H1 (cell line): Measurements from ENCODE around the gene LRRC55. TPM values are rescaled to one million over a fixed set of nuclear protein-coding genes. Genes with fewer than 3 reads are reported as not detected.

ENCODE experiments used
- CTCF ChIA-PET: fragments of 300-600 bp; sonication (Branson Sonifier 250); formaldehyde crosslinking; loops from one replicate; lab custom pipeline; 2021; ENCODE audit not compliant: partially characterized antibody; lab: Charles Lee
- POLR2A ChIA-PET: fragments of 300-600 bp; sonication (Branson Sonifier 250); formaldehyde crosslinking; loops from one replicate; lab custom pipeline; 2021; ENCODE audit warnings: inconsistent platforms; ENCODE audit not compliant: partially characterized antibody; lab: Charles Lee
- DNase-seq, 2 experiments: peaks; one replicate each; pipeline versions ENCODE4 v3.0.0 to v3.0.0-alpha.2; 2010 to 2022; ENCODE audit warnings: low spot score in 2 of 2, low read depth in 1 of 2, mixed read lengths in 1 of 2
- FAIRE-seq: peaks from 2 replicates; lab custom pipeline; 2011; peaks lifted over from hg19 to GRCh38; lab: Jason Lieb, UNC
- H2AFZ ChIP-seq: 2 replicates; pipeline ENCODE4 v1.8.1; 2012; ENCODE audit warnings: low read length, inconsistent platforms
- H2AK5ac ChIP-seq: 2 replicates; pipeline ENCODE4 v1.6.1; 2013; ENCODE audit warnings: low read depth, low read length
- H2BK120ac ChIP-seq: replicated peaks from 2 replicates; pipeline ENCODE3; 2013; ENCODE audit warnings: low read depth, low read length, inconsistent platforms
- H2BK12ac ChIP-seq: 2 replicates; pipeline ENCODE4 v1.6.1; 2013; ENCODE audit warnings: low read depth, low read length
- H2BK15ac ChIP-seq: 2 replicates; pipeline ENCODE4 v1.6.1; 2013; ENCODE audit warnings: low read length
- H2BK20ac ChIP-seq: 2 replicates; pipeline ENCODE4 v1.6.1; 2013; ENCODE audit warnings: low read length
- H2BK5ac ChIP-seq: 2 replicates; pipeline ENCODE4 v1.6.1; 2013; ENCODE audit warnings: low read depth, low read length
- H3K14ac ChIP-seq: 2 replicates; pipeline ENCODE4 v1.6.1; 2013; ENCODE audit warnings: inconsistent platforms; ENCODE audit not compliant: insufficient read length
- H3K18ac ChIP-seq: 2 replicates; pipeline ENCODE4 v1.6.1; 2013; ENCODE audit warnings: low read length; ENCODE audit errors: extremely low read depth
- H3K23ac ChIP-seq: 2 replicates; pipeline ENCODE4 v1.6.1; 2013; ENCODE audit warnings: inconsistent platforms; ENCODE audit not compliant: insufficient read length
- H3K23me2 ChIP-seq: 2 replicates; pipeline ENCODE4 v1.6.1; 2013; ENCODE audit warnings: low read depth, low read length
- H3K27ac ChIP-seq: 2 replicates; pipeline ENCODE4 v1.6.1; 2011; ENCODE audit warnings: low read depth, low read length, inconsistent platforms
- H3K27me3 ChIP-seq, 4 experiments: replicated peaks in 1 of 4; 1 replicate in 1 of 4; 2 replicates in 3 of 4; pipeline versions ENCODE4 v1.6.1 to v1.8.1; 2011 to 2013; ENCODE audit warnings: low read length in 3 of 4, mild to moderate bottlenecking in 3 of 4, inconsistent platforms in 2 of 4, mixed read lengths in 2 of 4, moderate library complexity in 1 of 4; ENCODE audit not compliant: control insufficient read depth in 3 of 4, insufficient read depth in 3 of 4; ENCODE audit errors: extremely low read depth in 1 of 4
- H3K36me3 ChIP-seq, 4 experiments: 2 replicates each; pipeline versions ENCODE4 v1.6.1 to v1.8.1; 2011 to 2013; ENCODE audit warnings: mild to moderate bottlenecking in 4 of 4, low read length in 3 of 4, moderate library complexity in 2 of 4, control low read depth in 1 of 4, inconsistent platforms in 1 of 4; ENCODE audit not compliant: insufficient read depth in 4 of 4, control insufficient read depth in 2 of 4
- H3K4ac ChIP-seq: replicated peaks from 2 replicates; pipeline ENCODE3; 2013; ENCODE audit warnings: low read length, low read depth, mixed read lengths, inconsistent platforms; ENCODE audit not compliant: insufficient read length
- H3K4me1 ChIP-seq, 4 experiments: replicated peaks in 1 of 4; 1 replicate in 1 of 4; 2 replicates in 3 of 4; pipeline versions ENCODE4 v1.6.1 to v1.8.1; 2011 to 2013; ENCODE audit warnings: low read length in 3 of 4, inconsistent platforms in 2 of 4, mixed read lengths in 1 of 4; ENCODE audit not compliant: insufficient read depth in 4 of 4, control insufficient read depth in 3 of 4
- H3K4me2 ChIP-seq, 2 experiments: 2 replicates each; pipeline versions ENCODE4 v1.6.1 to v1.8.1; 2011 to 2013; ENCODE audit warnings: low read depth in 2 of 2, low read length in 2 of 2, control low read depth in 1 of 2, inconsistent platforms in 1 of 2, mild to moderate bottlenecking in 1 of 2; ENCODE audit not compliant: insufficient read depth in 1 of 2
- H3K4me3 ChIP-seq, 4 experiments: fragments of 200-600, 300-600 bp in 1 of 4; sonication (generic), shearing (Covaris generic), sonication (Bioruptor Twin) in 1 of 4; 2 replicates each; pipeline versions ENCODE4 v1.5.1 to v1.8.1; 2011 to 2016; ENCODE audit warnings: low read length in 4 of 4, low read depth in 3 of 4, control low read depth in 2 of 4, inconsistent platforms in 2 of 4, mild to moderate bottlenecking in 2 of 4, mixed read lengths in 1 of 4, moderate library complexity in 1 of 4; ENCODE audit not compliant: insufficient read depth in 2 of 4; ENCODE audit errors: extremely low read depth in 1 of 4
- H3K56ac ChIP-seq: replicated peaks from 2 replicates; pipeline ENCODE3; 2013; ENCODE audit warnings: low read depth, mild to moderate bottlenecking, mixed read lengths, low read length, inconsistent platforms; ENCODE audit not compliant: insufficient read length
- H3K79me1 ChIP-seq: 2 replicates; pipeline ENCODE4 v1.6.1; 2013; ENCODE audit warnings: low read depth, low read length, control low read depth
- H3K79me2 ChIP-seq, 2 experiments: 2 replicates each; pipeline versions ENCODE4 v1.6.1 to v1.8.1; 2012 to 2013; ENCODE audit warnings: low read length in 2 of 2, mild to moderate bottlenecking in 2 of 2, inconsistent platforms in 1 of 2; ENCODE audit not compliant: insufficient read depth in 2 of 2, control insufficient read depth in 1 of 2
- H3K9ac ChIP-seq, 4 experiments: replicated peaks in 1 of 4; 1 replicate in 1 of 4; 2 replicates in 3 of 4; pipeline versions ENCODE4 v1.6.1 to v1.8.1; 2011 to 2013; ENCODE audit warnings: low read depth in 3 of 4, low read length in 3 of 4, control low read depth in 2 of 4, mild to moderate bottlenecking in 2 of 4, moderate library complexity in 2 of 4, inconsistent platforms in 1 of 4; ENCODE audit errors: extremely low read depth in 1 of 4
- H3K9me3 ChIP-seq, 2 experiments: 2 replicates each; pipeline versions ENCODE4 v1.6.1 to v1.8.1; 2012 to 2013; ENCODE audit warnings: mild to moderate bottlenecking in 2 of 2, moderate library complexity in 2 of 2, control low read depth in 1 of 2, inconsistent platforms in 1 of 2, low read depth in 1 of 2, low read length in 1 of 2, mixed read lengths in 1 of 2; ENCODE audit not compliant: insufficient read depth in 2 of 2
- H4K20me1 ChIP-seq, 2 experiments: replicated peaks in 1 of 2; 2 replicates each; pipeline versions ENCODE3 to v1.8.1; 2011 to 2013; ENCODE audit warnings: inconsistent platforms in 2 of 2, low read length in 2 of 2, mild to moderate bottlenecking in 1 of 2; ENCODE audit not compliant: insufficient read depth in 2 of 2, control insufficient read depth in 1 of 2
- H4K5ac ChIP-seq: 2 replicates; pipeline ENCODE4 v1.6.1; 2013; ENCODE audit warnings: low read length, low read depth, mixed read lengths, inconsistent platforms; ENCODE audit not compliant: insufficient read length
- H4K8ac ChIP-seq: 2 replicates; pipeline ENCODE4 v1.8.0; 2013; ENCODE audit warnings: mild to moderate bottlenecking, moderate library complexity, low read length, inconsistent platforms; ENCODE audit not compliant: insufficient read depth; ENCODE audit errors: extremely low read depth
- H4K91ac ChIP-seq: replicated peaks from 2 replicates; pipeline ENCODE3; 2013; ENCODE audit warnings: low read length, mixed read lengths, inconsistent platforms; ENCODE audit not compliant: insufficient read length
- ASH2L ChIP-seq: fragments of 200-600, 300-600 bp; sonication (generic); IDR thresholded peaks from one replicate; pipeline ENCODE4 v1.7.1; 2017; ENCODE audit warnings: low read length
- CTBP2 ChIP-seq: IDR thresholded peaks from 2 replicates; pipeline ENCODE4 v1.7.0; 2011; ENCODE audit warnings: borderline replicate concordance, mild to moderate bottlenecking, moderate library complexity, mixed read lengths, low read length; ENCODE audit not compliant: insufficient read depth, insufficient read length
- CTCF ChIP-seq, 3 experiments: IDR thresholded peaks; 1 replicate in 2 of 3; 2 replicates in 1 of 3; pipeline versions ENCODE4 v1.5.1 to v1.6.1; 2011; ENCODE audit warnings: low read length in 3 of 3, mild to moderate bottlenecking in 3 of 3, inconsistent platforms in 2 of 3, low read depth in 1 of 3, moderate library complexity in 1 of 3; ENCODE audit not compliant: insufficient read depth in 1 of 3; ENCODE audit errors: control extremely low read depth in 1 of 3
- EGR1 ChIP-seq: IDR thresholded peaks from 2 replicates; pipeline ENCODE4 v1.6.1; 2011; ENCODE audit warnings: low read depth, low read length, borderline replicate concordance
- JUN ChIP-seq: IDR thresholded peaks from 2 replicates; pipeline ENCODE4 v1.6.1; 2011; ENCODE audit warnings: low read depth, mild to moderate bottlenecking, improper control_type of control experiment, low read length
- MAX ChIP-seq: IDR thresholded peaks from 2 replicates; pipeline ENCODE4 v1.6.1; 2012; ENCODE audit warnings: inconsistent platforms
- NANOG ChIP-seq: IDR thresholded peaks from 2 replicates; pipeline ENCODE4 v1.6.1; 2011; ENCODE audit warnings: low read length, low read depth, mild to moderate bottlenecking, inconsistent platforms; ENCODE audit not compliant: insufficient read depth, poor library complexity, severe bottlenecking
- WGBS, 2 experiments: shearing (Covaris generic) in 1 of 2; methylation state at CpG; one replicate each; pipeline versions ENCODE4 v1.1.6 to v1.1.7; 2013 to 2015; ENCODE audit warnings: low lambda C conversion rate in 2 of 2, mixed read lengths in 2 of 2, inconsistent platforms in 1 of 2, low coverage in 1 of 2, missing lambda C conversion rate in 1 of 2; ENCODE audit not compliant: insufficient replicate concordance in 2 of 2, insufficient coverage in 1 of 2, insufficient read length in 1 of 2; ENCODE audit errors: extremely low coverage in 1 of 2, missing lambda C conversion rate in 1 of 2; 5-methylcytosine and 5-hydroxymethylcytosine counted together
- polyA plus RNA-seq, 7 experiments: library from polyadenylated mRNA; depleted of rRNA in 3 of 7; stranded (reverse) in 5 of 7; unstranded in 2 of 7; fragments of >200 nt in 5 of 7; fragments of 200-250 nt in 2 of 7; gene quantifications; 1 replicate in 5 of 7; 2 replicates in 1 of 7; 4 replicates in 1 of 7; pipeline versions ENCODE4 v1.2.1 to v1.2.3, GENCODE V29; 2011 to 2013; ENCODE audit warnings: missing spikeins in 2 of 7, mixed read lengths in 2 of 7
- total RNA-seq: library from RNA; stranded (reverse); fragmentation: NEBNext Ultra II Directional; extraction: Animal tissue kit (Norgen Biotek cat#: 25700); gene quantifications from 2 replicates; pipeline ENCODE4 v1.2.1, GENCODE V29; 2021

Gene LRRC55
- total and polyA plus RNA-seq, 2 of the 8 experiments (the other 6 are each of a cell fraction or from before 2014, with no cell fraction given), result 0.62 to 1.1 TPM

GRCh38 chr11:57213342-57214097 lies 31.8 kb downstream of the LRRC55 start:
- Histone ChIP-seq H3K27me3 (no peaks in the 10 kb centered on the region), H2BK5ac (peak overlapping the region; percentile 88), H3K36me3 (no peaks in the 10 kb centered on the region), H3K4me3 (peak overlapping the region in 3 of 4 experiments; percentile 15 to 42 (median 19); a peak in 4 of 8 replicates), H2BK20ac (peak overlapping the region; percentile 97), H2BK15ac (peak overlapping the region; percentile 99; the same call in 1 of the 2 replicates), H2BK120ac (no peak overlapping the region), H2AFZ (peak overlapping the region; percentile 94; the same call in 1 of the 2 replicates), H2BK12ac (peak overlapping the region; percentile 98), H3K23ac (no peak overlapping the region), H4K91ac (peak overlapping the region; percentile 76), H3K56ac (no peak overlapping the region), H3K27ac (0 out of 2 replicates have a peak overlapping the region, but pooled peaks have one; percentile 23), H3K4ac (no peak overlapping the region), H3K18ac (peak overlapping the region; percentile 81), H4K20me1 (no peaks in the 10 kb centered on the region), H3K79me1 (no peaks in the 10 kb centered on the region), H3K4me2 (peak overlapping the region; percentile 60 to 90), H2AK5ac (peak overlapping the region; percentile 97), H3K79me2 (no peaks in the 10 kb centered on the region), H3K4me1 (peaks cover 4 to 14% (median 11%) of the 10 kb centered on the region in 4 experiments; a peak in 6 of 7 replicates), H4K5ac (no peak overlapping the region), H3K23me2 (peaks cover 8% of the 10 kb centered on the region; the same call in 1 of the 2 replicates), H3K9ac (peak overlapping the region in 1 of 4 experiments; percentile 47; a peak in 3 of 7 replicates), H4K8ac (no peak overlapping the region), H3K9me3 (no peaks in the 10 kb centered on the region), H3K14ac (no peak overlapping the region)
- ChIA-PET POLR2A (interaction anchor here (1.0 to 1.5 kb wide), 3 partner anchors 10 to 32 kb away, joined by 4 to 6 read pairs (median 5); partner anchors contain the start of gene LRRC55), CTCF (interaction anchor here (0.6 to 6.4 kb wide), 6 partner anchors 11 to 83 kb away, joined by 3 to 37 read pairs (median 4); no protein-coding TSS in a partner anchor)
- 31% methylated on average over 9 of the region's 9 CpGs; no CpG with 5 or more reads in 1 of the 2 experiments for WGBS, 2 experiments
- FAIRE-seq (no peak), DNase-seq (peak in 1 of 2 experiments; percentile 65)
- TF ChIP-seq CTBP2 (peak; percentile 25), JUN (no peak), EGR1 (peak; percentile 56; the same call in 1 of the 2 replicates), NANOG (peak; percentile 6), MAX (no peak), CTCF (IDR thresholded peaks at IDR 0.05; ENCODE audit: control extremely low read depth in 1 of 3, insufficient read depth in 1 of 3, low read depth in 1 of 3, low read length in 3 of 3) (no peak), ASH2L (peak; percentile 87)
